SK-N-SH treated with all-trans-retinoic acid at 6 μM for 48 hours (cell line): ENCODE measurements around the gene CBY1.

Experiments used
- ATAC-seq: fragments of 200-7000 bp; cut with Tn5 transposase; 3 replicates; pipeline ENCODE4 v1.9.1; 2020; ENCODE audit warnings: mild to moderate bottlenecking, moderate library complexity
- ARNTL ChIP-seq: fragments of 450-650 bp; formaldehyde crosslinking; IDR thresholded peaks from 2 replicates; pipeline ENCODE4 v1.5.0; 2020; ENCODE audit warnings: low read depth, mild to moderate bottlenecking, moderate library complexity, borderline replicate concordance
- BACH2 ChIP-seq: fragments of 250-450 bp; sonication (Bioruptor Pico); IDR thresholded peaks from 2 replicates; pipeline ENCODE4 v1.9.0; 2021; ENCODE audit warnings: mild to moderate bottlenecking, borderline replicate concordance
- CSDC2 ChIP-seq: fragments of 250-450 bp; sonication (Bioruptor Pico); IDR thresholded peaks from 2 replicates; pipeline ENCODE4 v1.5.0; 2020; ENCODE audit warnings: mild to moderate bottlenecking, moderate library complexity
- GLIS3 ChIP-seq: fragments of 250-450 bp; sonication (Bioruptor Pico); IDR thresholded peaks from 2 replicates; pipeline ENCODE4 v1.5.0; 2020; ENCODE audit warnings: mild to moderate bottlenecking, moderate library complexity
- ISL1 ChIP-seq: fragments of 250-450 bp; sonication (Bioruptor Pico); IDR thresholded peaks from 2 replicates; pipeline ENCODE4 v2.1.2; 2022; ENCODE audit warnings: mild to moderate bottlenecking, moderate library complexity
- OSR1 ChIP-seq: fragments of 250-450 bp; sonication (Bioruptor Pico); IDR thresholded peaks from 2 replicates; pipeline ENCODE4 v1.8.0; 2022; ENCODE audit warnings: moderate library complexity, mild to moderate bottlenecking, inconsistent platforms
- POU6F1 ChIP-seq: fragments of 250-450 bp; sonication (Bioruptor Pico); IDR thresholded peaks from 2 replicates; pipeline ENCODE4 v1.8.0; 2021; ENCODE audit warnings: low read depth, mild to moderate bottlenecking, moderate library complexity, borderline replicate concordance
- PPARA ChIP-seq: fragments of 250-450 bp; sonication (Bioruptor Pico); IDR thresholded peaks from 2 replicates; pipeline ENCODE4 v1.5.0; 2020; ENCODE audit warnings: mild to moderate bottlenecking, borderline replicate concordance
- RARB ChIP-seq: fragments of 250-450 bp; sonication (Bioruptor Pico); IDR thresholded peaks from 2 replicates; pipeline ENCODE4 v1.8.0; 2021; ENCODE audit warnings: mild to moderate bottlenecking, moderate library complexity
- SNAI2 ChIP-seq: fragments of 250-450 bp; sonication (Bioruptor Pico); IDR thresholded peaks from 2 replicates; pipeline ENCODE4 v1.5.0; 2020; ENCODE audit warnings: mild to moderate bottlenecking, moderate library complexity
- TCF4 ChIP-seq: fragments of 250-450 bp; sonication (Bioruptor Pico); IDR thresholded peaks from 2 replicates; pipeline ENCODE4 v1.8.0; 2021; ENCODE audit warnings: mild to moderate bottlenecking, moderate library complexity, borderline replicate concordance
- TOX ChIP-seq: fragments of 250-450 bp; sonication (Bioruptor Pico); IDR thresholded peaks from 2 replicates; pipeline ENCODE4 v1.8.0; 2021; ENCODE audit warnings: mild to moderate bottlenecking, moderate library complexity, borderline replicate concordance
- ZC3H10 ChIP-seq: fragments of 250-450 bp; sonication (Bioruptor Pico); IDR thresholded peaks from 2 replicates; pipeline ENCODE4 v1.5.1; 2021; ENCODE audit warnings: mild to moderate bottlenecking, moderate library complexity
- ZFP3 ChIP-seq: fragments of 250-450 bp; sonication (Bioruptor Pico); IDR thresholded peaks from 2 replicates; pipeline ENCODE4 v1.5.0; 2020; ENCODE audit warnings: mild to moderate bottlenecking, moderate library complexity
- ZFP30 ChIP-seq: fragments of 450-650 bp; formaldehyde crosslinking; IDR thresholded peaks from 2 replicates; pipeline ENCODE4 v1.5.0; 2022; ENCODE audit warnings: mild to moderate bottlenecking, moderate library complexity
- ZNF565 ChIP-seq: fragments of 450-650 bp; formaldehyde crosslinking; conservative IDR thresholded peaks from 2 replicates; pipeline ENCODE4 v1.5.0; 2020; ENCODE audit warnings: low read depth, mild to moderate bottlenecking, moderate library complexity
- ZNF70 ChIP-seq: fragments of 450-650 bp; formaldehyde crosslinking; IDR thresholded peaks from 2 replicates; pipeline ENCODE4 v1.5.0; 2020; ENCODE audit warnings: mild to moderate bottlenecking, moderate library complexity
- ZNF8 ChIP-seq: fragments of 450-650 bp; formaldehyde crosslinking; IDR thresholded peaks from 2 replicates; pipeline ENCODE4 v1.5.0; 2020; ENCODE audit warnings: mild to moderate bottlenecking, moderate library complexity
- TF ChIP-seq, protein P1 (sequence below): fragments of 250-450 bp; sonication (Bioruptor Pico); IDR thresholded peaks from 2 replicates; pipeline ENCODE4 v1.8.0; 2020; ENCODE audit warnings: mild to moderate bottlenecking, moderate library complexity, borderline replicate concordance
- TF ChIP-seq, protein P2 (sequence below): fragments of 250-450 bp; sonication (Bioruptor Pico); IDR thresholded peaks from 2 replicates; pipeline ENCODE4 v1.5.0; 2020; ENCODE audit warnings: mild to moderate bottlenecking, moderate library complexity
- TF ChIP-seq, protein P3 (sequence below): fragments of 250-450 bp; sonication (Bioruptor Pico); IDR thresholded peaks from 2 replicates; pipeline ENCODE4 v1.5.1; 2021; ENCODE audit warnings: mild to moderate bottlenecking, moderate library complexity
- TF ChIP-seq, protein P4 (sequence below): fragments of 250-450 bp; sonication (Bioruptor Pico); IDR thresholded peaks from 2 replicates; pipeline ENCODE4 v1.5.1; 2020; ENCODE audit warnings: low read depth, mild to moderate bottlenecking, moderate library complexity

CBY1 gene

GRCh38 chr22:38705235-38706100, 49.0 kb downstream of the CBY1 start, which contains the start of gene GTPBP1:
Gene GTPBP1 (plus strand): TSS chr22:38705944. CDS start chr22:38705956, 12 bp downstream.
- peak; percentile 92 for ATAC-seq
- TF ChIP-seq OSR1 (CRISPR knock-in tag) (no peak), BACH2 (CRISPR knock-in tag) (no peak), GLIS3 (CRISPR knock-in tag) (no peak), ZC3H10 (CRISPR knock-in tag) (no peak), TCF4 (CRISPR knock-in tag) (no peak), ARNTL (CRISPR knock-in tag) (no peak), SNAI2 (CRISPR knock-in tag) (no peak), CSDC2 (CRISPR knock-in tag) (no peak), ZNF565 (CRISPR knock-in tag) (no peak), ISL1 (CRISPR knock-in tag) (no peak), POU6F1 (no peak), ZNF8 (CRISPR knock-in tag) (no peak), ZFP3 (no peak), ZNF70 (no peak), ZFP30 (CRISPR knock-in tag) (no peak), TOX (no peak), RARB (no peak)
- TF ChIP-seq, protein P1, sequence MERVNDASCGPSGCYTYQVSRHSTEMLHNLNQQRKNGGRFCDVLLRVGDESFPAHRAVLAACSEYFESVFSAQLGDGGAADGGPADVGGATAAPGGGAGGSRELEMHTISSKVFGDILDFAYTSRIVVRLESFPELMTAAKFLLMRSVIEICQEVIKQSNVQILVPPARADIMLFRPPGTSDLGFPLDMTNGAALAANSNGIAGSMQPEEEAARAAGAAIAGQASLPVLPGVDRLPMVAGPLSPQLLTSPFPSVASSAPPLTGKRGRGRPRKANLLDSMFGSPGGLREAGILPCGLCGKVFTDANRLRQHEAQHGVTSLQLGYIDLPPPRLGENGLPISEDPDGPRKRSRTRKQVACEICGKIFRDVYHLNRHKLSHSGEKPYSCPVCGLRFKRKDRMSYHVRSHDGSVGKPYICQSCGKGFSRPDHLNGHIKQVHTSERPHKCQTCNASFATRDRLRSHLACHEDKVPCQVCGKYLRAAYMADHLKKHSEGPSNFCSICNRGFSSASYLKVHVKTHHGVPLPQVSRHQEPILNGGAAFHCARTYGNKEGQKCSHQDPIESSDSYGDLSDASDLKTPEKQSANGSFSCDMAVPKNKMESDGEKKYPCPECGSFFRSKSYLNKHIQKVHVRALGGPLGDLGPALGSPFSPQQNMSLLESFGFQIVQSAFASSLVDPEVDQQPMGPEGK (CRISPR knock-in tag) = no peak
- TF ChIP-seq, protein P2, sequence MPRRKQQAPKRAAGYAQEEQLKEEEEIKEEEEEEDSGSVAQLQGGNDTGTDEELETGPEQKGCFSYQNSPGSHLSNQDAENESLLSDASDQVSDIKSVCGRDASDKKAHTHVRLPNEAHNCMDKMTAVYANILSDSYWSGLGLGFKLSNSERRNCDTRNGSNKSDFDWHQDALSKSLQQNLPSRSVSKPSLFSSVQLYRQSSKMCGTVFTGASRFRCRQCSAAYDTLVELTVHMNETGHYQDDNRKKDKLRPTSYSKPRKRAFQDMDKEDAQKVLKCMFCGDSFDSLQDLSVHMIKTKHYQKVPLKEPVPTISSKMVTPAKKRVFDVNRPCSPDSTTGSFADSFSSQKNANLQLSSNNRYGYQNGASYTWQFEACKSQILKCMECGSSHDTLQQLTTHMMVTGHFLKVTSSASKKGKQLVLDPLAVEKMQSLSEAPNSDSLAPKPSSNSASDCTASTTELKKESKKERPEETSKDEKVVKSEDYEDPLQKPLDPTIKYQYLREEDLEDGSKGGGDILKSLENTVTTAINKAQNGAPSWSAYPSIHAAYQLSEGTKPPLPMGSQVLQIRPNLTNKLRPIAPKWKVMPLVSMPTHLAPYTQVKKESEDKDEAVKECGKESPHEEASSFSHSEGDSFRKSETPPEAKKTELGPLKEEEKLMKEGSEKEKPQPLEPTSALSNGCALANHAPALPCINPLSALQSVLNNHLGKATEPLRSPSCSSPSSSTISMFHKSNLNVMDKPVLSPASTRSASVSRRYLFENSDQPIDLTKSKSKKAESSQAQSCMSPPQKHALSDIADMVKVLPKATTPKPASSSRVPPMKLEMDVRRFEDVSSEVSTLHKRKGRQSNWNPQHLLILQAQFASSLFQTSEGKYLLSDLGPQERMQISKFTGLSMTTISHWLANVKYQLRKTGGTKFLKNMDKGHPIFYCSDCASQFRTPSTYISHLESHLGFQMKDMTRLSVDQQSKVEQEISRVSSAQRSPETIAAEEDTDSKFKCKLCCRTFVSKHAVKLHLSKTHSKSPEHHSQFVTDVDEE (CRISPR knock-in tag) = no peak

- ATAC-seq = peak; percentile 16
- TF ChIP-seq OSR1 (CRISPR knock-in tag) = no peak
- TF ChIP-seq, protein P3, sequence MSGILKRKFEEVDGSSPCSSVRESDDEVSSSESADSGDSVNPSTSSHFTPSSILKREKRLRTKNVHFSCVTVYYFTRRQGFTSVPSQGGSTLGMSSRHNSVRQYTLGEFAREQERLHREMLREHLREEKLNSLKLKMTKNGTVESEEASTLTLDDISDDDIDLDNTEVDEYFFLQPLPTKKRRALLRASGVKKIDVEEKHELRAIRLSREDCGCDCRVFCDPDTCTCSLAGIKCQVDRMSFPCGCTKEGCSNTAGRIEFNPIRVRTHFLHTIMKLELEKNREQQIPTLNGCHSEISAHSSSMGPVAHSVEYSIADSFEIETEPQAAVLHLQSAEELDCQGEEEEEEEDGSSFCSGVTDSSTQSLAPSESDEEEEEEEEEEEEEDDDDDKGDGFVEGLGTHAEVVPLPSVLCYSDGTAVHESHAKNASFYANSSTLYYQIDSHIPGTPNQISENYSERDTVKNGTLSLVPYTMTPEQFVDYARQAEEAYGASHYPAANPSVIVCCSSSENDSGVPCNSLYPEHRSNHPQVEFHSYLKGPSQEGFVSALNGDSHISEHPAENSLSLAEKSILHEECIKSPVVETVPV (CRISPR knock-in tag) = no peak
- no peak for TF ChIP-seq ZC3H10 (CRISPR knock-in tag)
- no peak for TF ChIP-seq ZFP3
- TF ChIP-seq BACH2 (CRISPR knock-in tag) = no peak
- TF ChIP-seq RARB = no peak
- TF ChIP-seq GLIS3 (CRISPR knock-in tag) = no peak
- TF ChIP-seq PPARA (CRISPR knock-in tag) = no peak
- TF ChIP-seq, protein P4, sequence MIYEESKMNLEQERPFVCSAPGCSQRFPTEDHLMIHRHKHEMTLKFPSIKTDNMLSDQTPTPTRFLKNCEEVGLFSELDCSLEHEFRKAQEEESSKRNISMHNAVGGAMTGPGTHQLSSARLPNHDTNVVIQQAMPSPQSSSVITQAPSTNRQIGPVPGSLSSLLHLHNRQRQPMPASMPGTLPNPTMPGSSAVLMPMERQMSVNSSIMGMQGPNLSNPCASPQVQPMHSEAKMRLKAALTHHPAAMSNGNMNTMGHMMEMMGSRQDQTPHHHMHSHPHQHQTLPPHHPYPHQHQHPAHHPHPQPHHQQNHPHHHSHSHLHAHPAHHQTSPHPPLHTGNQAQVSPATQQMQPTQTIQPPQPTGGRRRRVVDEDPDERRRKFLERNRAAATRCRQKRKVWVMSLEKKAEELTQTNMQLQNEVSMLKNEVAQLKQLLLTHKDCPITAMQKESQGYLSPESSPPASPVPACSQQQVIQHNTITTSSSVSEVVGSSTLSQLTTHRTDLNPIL (CRISPR knock-in tag) = no peak
- no peak for TF ChIP-seq TOX
- TF ChIP-seq, protein P1 (CRISPR knock-in tag) = no peak
- TF ChIP-seq CSDC2 (CRISPR knock-in tag) = no peak
- TF ChIP-seq POU6F1 = no peak
Observed at GRCh38 chr22:38706101-38706900, 49.9 kb downstream of the CBY1 start.
